Heart right ventricle (tissue), 16 donors: Measurements from ENCODE around the gene ARHGAP6. TPM values are rescaled to one million over a fixed set of nuclear protein-coding genes. Genes with fewer than 3 reads are reported as not detected.
A peak's percentile ranks its signal among the peaks of the same experiment; 100 is the strongest.

ENCODE experiments used
- ATAC-seq, 8 donors: fragments of 200-7000 bp; cut with Tn5 transposase; one replicate each; pipeline ENCODE4 v1.9.1; 2020; ENCODE audit warnings: mild to moderate bottlenecking in 8 of 8, moderate library complexity in 8 of 8, moderate number of reproducible peaks in 1 of 8
- DNase-seq, 2 donors: peaks; one replicate each; pipeline ENCODE4 v3.0.0-alpha.2; 2020
- H3K27ac ChIP-seq, 10 donors: fragments of 200-600 bp; sonication (generic) in 2 of 10; one replicate each; pipeline versions ENCODE4 v1.5.0 to v1.8.0; 2020 to 2022; ENCODE audit warnings: mild to moderate bottlenecking in 3 of 10
- H3K27me3 ChIP-seq, 7 donors: fragments of 200-600 bp; one replicate each; pipeline ENCODE4 v1.8.0; 2021 to 2022; ENCODE audit warnings: mild to moderate bottlenecking in 2 of 7
- H3K36me3 ChIP-seq, 9 donors: fragments of 200-600 bp; sonication (generic) in 1 of 9; one replicate each; pipeline versions ENCODE4 v1.5.0 to v1.8.0; 2020 to 2022; ENCODE audit warnings: mild to moderate bottlenecking in 2 of 9
- H3K4me1 ChIP-seq, 9 donors: fragments of 200-600 bp; sonication (generic) in 1 of 9; one replicate each; pipeline versions ENCODE4 v1.5.0 to v1.8.0; 2020 to 2022; ENCODE audit warnings: mild to moderate bottlenecking in 4 of 9
- H3K4me3 ChIP-seq, 10 donors: fragments of 200-600 bp; sonication (generic) in 2 of 10; one replicate each; pipeline versions ENCODE4 v1.5.0 to v1.8.0; 2020 to 2022; ENCODE audit warnings: mild to moderate bottlenecking in 7 of 10, moderate library complexity in 2 of 10
- H3K9me3 ChIP-seq, 11 donors: fragments of 200-600 bp in 10 of 11; sonication (generic) in 2 of 11; one replicate each; pipeline versions ENCODE4 v1.5.0 to v1.8.0; 2013 to 2022; ENCODE audit warnings: mild to moderate bottlenecking in 2 of 11, control low read depth in 1 of 11, moderate library complexity in 1 of 11
- WGBS, 2 donors: extraction: QIAGEN DNeasy Blood & Tissue Kit; methylation state at CpG; one replicate each; pipeline ENCODE4 v1.1.7; 2013; ENCODE audit warnings: inconsistent platforms in 1 of 2; 5-methylcytosine and 5-hydroxymethylcytosine counted together
- intact Hi-C, 10 donors: fragments of 100-400 bp; cut with DNase I; formaldehyde crosslinking; loops; one replicate each; pipeline versions ENCODE4 v1.11.1 to v1.14.2; 2022
- polyA plus RNA-seq, 2 donors: library from polyadenylated mRNA; stranded (reverse); fragments of 200-250 nt; gene quantifications; one replicate each; pipeline ENCODE4 v1.2.3, GENCODE V29; 2013
- total RNA-seq, 10 donors: library from RNA; stranded (reverse); fragmentation: NEBNext Ultra II Directional in 3 of 10; extraction: Animal tissue kit (Norgen Biotek cat#: 25700) in 3 of 10; gene quantifications; one replicate each; pipeline versions ENCODE4 v1.2.1 to v1.2.4, GENCODE V29; 2021 to 2023
- TF ChIP-seq, protein P1 (sequence below), 9 donors: fragments of 200-600 bp; sonication (generic) in 2 of 9; IDR thresholded peaks; one replicate each; pipeline versions ENCODE4 v1.5.0 to v1.8.0; 2021 to 2022; ENCODE audit warnings: antibody characterized with exemption in 9 of 9, mild to moderate bottlenecking in 5 of 9, moderate library complexity in 1 of 9
- donor health status: Arrhythmogenic right ventricular cardiomyopathy.
- donor health status: ischemic (EF 13 %, LVEDD 7.1; RV severe dilation, severe dysfunction).
- donor health status: healthy with polysubstance abuse.
- donor health status: DM: no; HTN: yes; CAD: no.
- donor health status: DM: no; HTN: no; CAD: no.
- donor health status: ischemic (EF 25% LVEDD 6.9; RV normal size, moderate dysfunction).
- donor health status: ischemic (EF 25% LVEDD 5.7; RV mildly dilated, moderate dysfunction).
- donor health status: healthy.
- donor health status: DM: yes; HTN: yes; CAD: no.
- donor health status: Ischemic cardiomyopathy.
- donor health status: ischemic (EF 35%, LVEDD 5.7; RV mildly dilated, moderate dysfunction).
- donor health status: nonischemic (EF 11% LVEDD 7.7; RV severe dilation, severe dysfunction).
- donor health status: DM: yes; HTN: yes; CAD: no.
- donor health status: PGD.
- donor health status: ischemic (EF 29% LVEDD 5.4; RV normal size, mild dysfunction).
- donor health status: nonischemic (EF 23%, LVEDD 6.1; RV moderate dilation, normal function).

Gene ARHGAP6
- total and polyA plus RNA-seq, 12 donors = 1.6 to 6.0 (median 2.6) TPM

DNA sequence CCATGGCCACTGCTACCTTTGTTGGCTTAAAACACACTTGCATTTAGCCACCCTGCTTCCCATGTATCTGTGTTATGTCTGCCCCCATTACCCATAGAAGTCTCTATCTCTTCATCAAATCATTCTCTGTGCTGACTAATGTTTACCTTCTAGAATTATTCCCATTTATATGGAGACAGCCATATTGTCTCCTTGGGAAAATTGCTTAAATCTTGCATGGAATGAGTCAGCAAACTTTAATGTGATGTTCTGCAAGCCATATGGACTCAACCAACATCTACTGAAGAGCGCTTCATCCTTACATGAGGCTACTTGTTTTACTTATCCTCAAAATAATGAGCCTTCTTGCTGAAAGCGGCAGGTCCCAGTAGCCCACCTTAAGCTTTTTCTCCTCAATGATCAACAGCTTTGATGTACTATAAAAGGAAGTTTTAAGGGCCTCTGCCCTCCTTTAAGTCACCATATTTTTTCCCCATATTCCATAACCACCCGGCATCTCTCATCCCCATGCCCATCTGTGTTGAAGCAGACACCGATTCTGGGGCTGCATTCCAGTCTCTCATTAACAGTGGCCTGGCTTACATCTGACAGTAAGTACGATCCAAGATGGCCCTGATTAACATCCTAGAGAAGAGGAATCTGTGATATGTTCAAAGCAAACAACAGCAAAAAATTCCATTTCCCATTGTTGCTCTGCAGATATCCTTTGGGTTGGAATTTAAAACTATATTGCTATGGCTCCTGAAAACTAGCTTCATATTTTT, 130.4 kb downstream of the ARHGAP6 start:
- H3K4me1 ChIP-seq = no peaks in the 10 kb centered on the region

DNA sequence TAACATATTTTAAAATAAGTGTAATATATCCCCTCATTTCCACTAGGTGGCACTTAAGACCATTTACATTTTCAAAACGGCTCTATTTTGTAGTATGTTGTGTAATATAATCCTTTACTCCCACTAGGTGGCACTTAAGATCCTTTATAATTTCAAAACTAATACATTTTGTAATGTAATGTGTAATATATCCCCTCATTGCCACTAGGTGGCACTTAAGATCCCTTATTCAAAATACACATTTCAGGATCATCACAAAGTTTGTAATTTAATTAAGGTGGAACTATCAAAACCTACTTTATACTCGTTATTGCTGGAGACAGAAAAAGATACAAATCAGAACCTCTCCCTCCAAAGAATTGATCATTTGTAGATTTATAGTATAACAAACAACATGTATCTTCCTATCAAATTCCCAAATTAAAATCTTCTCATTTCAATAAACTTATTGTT, 132.5 kb downstream of the ARHGAP6 start:
- peak; percentile 68 to 91 (median 86) for ATAC-seq
- Histone ChIP-seq H3K27ac (peak overlapping the region in 2 of 10 donors; percentile 31 to 35), H3K36me3 (no peaks in the 10 kb centered on the region), H3K4me1 (no peaks in the 10 kb centered on the region), H3K4me3 (no peak overlapping the region), H3K27me3 (peaks cover 0 to 14% (median 0%) of the 10 kb centered on the region in 7 donors), H3K9me3 (no peaks in the 10 kb centered on the region)
- 0 to 2% methylated on average over 2 of the region's 2 CpGs for WGBS, 2 donors
- intact Hi-C loops = loop anchor here in 9 of 10 donors (2.0 to 10.0 kb wide), 12 partner anchors 189 to 391 kb away; no protein-coding TSS in a partner anchor
- TF ChIP-seq, protein P1, sequence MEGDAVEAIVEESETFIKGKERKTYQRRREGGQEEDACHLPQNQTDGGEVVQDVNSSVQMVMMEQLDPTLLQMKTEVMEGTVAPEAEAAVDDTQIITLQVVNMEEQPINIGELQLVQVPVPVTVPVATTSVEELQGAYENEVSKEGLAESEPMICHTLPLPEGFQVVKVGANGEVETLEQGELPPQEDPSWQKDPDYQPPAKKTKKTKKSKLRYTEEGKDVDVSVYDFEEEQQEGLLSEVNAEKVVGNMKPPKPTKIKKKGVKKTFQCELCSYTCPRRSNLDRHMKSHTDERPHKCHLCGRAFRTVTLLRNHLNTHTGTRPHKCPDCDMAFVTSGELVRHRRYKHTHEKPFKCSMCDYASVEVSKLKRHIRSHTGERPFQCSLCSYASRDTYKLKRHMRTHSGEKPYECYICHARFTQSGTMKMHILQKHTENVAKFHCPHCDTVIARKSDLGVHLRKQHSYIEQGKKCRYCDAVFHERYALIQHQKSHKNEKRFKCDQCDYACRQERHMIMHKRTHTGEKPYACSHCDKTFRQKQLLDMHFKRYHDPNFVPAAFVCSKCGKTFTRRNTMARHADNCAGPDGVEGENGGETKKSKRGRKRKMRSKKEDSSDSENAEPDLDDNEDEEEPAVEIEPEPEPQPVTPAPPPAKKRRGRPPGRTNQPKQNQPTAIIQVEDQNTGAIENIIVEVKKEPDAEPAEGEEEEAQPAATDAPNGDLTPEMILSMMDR (IDR thresholded peaks at IDR 0.05) = peak; percentile 51 to 89 (median 81)
- peak in 1 of 2 donors; percentile 3 for DNase-seq

More for the DNA sequence above, 130.4 kb downstream of the ARHGAP6 start:
- no peak overlapping the region for H3K4me3 ChIP-seq
- no peak for DNase-seq
- intact Hi-C loops = loop anchor here in 4 of 10 donors (5.0 to 10.0 kb wide), 4 partner anchors 187 to 391 kb away; no protein-coding TSS in a partner anchor
- H3K9me3 ChIP-seq = no peaks in the 10 kb centered on the region
- H3K27ac ChIP-seq = no peak overlapping the region
- ATAC-seq = no peak
- H3K36me3 ChIP-seq = no peaks in the 10 kb centered on the region
- 82 to 83% methylated on average over 5 of the region's 5 CpGs for WGBS, 2 donors
- peaks cover 0 to 5% (median 0%) of the 10 kb centered on the region in 7 donors for H3K27me3 ChIP-seq
- TF ChIP-seq, protein P1 (IDR thresholded peaks at IDR 0.05) = no peak

DNA sequence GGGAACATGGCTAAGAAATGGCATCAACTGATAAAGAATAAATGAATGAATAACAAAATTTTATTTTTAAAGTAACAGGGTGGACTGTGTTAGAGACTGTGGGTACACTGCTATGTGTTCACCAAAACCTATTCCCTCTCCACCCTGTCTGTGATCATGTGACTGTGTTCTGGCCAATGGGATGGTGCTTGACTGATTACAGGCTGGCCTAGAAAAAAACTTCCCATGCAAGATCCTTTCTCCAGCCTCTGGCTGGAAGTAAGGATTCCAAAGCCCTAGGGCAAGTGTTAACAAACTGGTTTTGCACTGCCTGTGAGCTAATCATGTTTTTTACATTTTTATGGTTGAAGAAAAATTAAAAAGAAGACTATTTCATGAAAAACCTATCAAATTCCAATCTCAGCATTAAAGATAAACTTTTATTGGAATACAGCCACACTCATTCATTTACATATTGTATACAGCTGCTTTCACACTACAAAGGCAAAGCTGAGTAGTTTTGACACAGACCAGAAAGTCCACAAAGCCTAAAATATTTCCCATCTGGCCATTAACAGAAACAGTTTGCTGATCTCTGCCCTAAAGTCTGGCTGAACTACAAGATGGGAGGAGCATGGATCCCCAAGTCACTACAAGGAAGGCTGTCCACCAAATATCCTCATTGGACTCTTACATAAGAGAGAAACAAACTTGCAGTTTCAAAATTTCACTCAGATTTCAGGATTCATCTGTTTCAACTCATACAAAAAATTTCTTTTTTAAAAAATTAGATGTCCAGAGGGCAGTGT, 133.2 kb downstream of the ARHGAP6 start:
- ATAC-seq = peak in 5 of 8 donors; percentile 19 to 64 (median 59)
- TF ChIP-seq, protein P1 (IDR thresholded peaks at IDR 0.05) = no peak
- intact Hi-C loops = loop anchor here in 9 of 10 donors (2.0 to 10.0 kb wide), 12 partner anchors 190 to 390 kb away; no protein-coding TSS in a partner anchor
- Histone ChIP-seq H3K4me3 (peak overlapping the region in 1 of 10 donors; percentile 14), H3K4me1 (no peaks in the 10 kb centered on the region), H3K27ac (peak overlapping the region in 2 of 10 donors; percentile 31 to 35), H3K27me3 (peaks cover 0 to 16% (median 0%) of the 10 kb centered on the region in 7 donors), H3K36me3 (no peaks in the 10 kb centered on the region), H3K9me3 (no peaks in the 10 kb centered on the region)
- DNase-seq = peak in 1 of 2 donors; percentile 5

DNA sequence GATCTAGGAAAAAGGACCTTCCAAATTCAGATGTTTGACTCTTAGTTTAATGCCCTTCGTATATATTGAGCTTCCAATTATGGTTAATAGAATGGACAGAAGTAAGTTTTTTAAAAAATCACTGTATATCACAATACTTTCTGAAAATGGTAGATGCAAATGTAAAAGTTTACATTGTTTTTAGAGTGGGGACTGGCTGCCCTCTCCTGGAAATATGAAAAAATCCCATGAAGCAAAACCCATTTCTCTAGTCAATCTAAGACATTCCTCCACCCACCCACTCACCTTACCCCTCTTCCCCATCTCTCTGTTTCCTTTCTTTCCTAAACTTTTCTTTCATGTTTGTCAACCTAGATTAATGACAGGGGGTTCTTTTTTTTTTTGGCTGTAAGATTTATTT, 134.5 kb downstream of the ARHGAP6 start:
- Histone ChIP-seq H3K4me3 (no peak overlapping the region), H3K27ac (no peak overlapping the region), H3K27me3 (peaks cover 0 to 19% (median 0%) of the 10 kb centered on the region in 7 donors), H3K9me3 (no peaks in the 10 kb centered on the region), H3K36me3 (no peaks in the 10 kb centered on the region), H3K4me1 (no peaks in the 10 kb centered on the region)
- DNase-seq (no peak), ATAC-seq (peak in 1 of 8 donors; percentile 43)
- WGBS, 2 donors = 45 to 58% methylated on average over 1 of the region's 1 CpG
- TF ChIP-seq, protein P1 (IDR thresholded peaks at IDR 0.05) = peak in 7 of 9 donors; percentile 16 to 43 (median 26)
- intact Hi-C loops = loop anchor here in 9 of 10 donors (2.0 to 10.0 kb wide), 9 partner anchors 191 to 389 kb away; no protein-coding TSS in a partner anchor
